ENCODE measurements around the gene UBAP1.
"Not testable (repeated sequence)": the region's sequence is repeated elsewhere in the genome, so short reads cannot be mapped to it uniquely, and the experiment has no call there.

The UBAP1 gene

GRCh38 chr9:34259315-34259714 is 80.5 kb downstream of the UBAP1 start:
- DNase-seq (ENCODE audit: low read depth in 1 of 2, low spot score in 1 of 2): no peak

GRCh38 chr9:34262971-34263370 is 84.1 kb downstream of the UBAP1 start:
- no peak for DNase-seq (ENCODE audit: low read depth in 1 of 2, low spot score in 1 of 2)

DNA sequence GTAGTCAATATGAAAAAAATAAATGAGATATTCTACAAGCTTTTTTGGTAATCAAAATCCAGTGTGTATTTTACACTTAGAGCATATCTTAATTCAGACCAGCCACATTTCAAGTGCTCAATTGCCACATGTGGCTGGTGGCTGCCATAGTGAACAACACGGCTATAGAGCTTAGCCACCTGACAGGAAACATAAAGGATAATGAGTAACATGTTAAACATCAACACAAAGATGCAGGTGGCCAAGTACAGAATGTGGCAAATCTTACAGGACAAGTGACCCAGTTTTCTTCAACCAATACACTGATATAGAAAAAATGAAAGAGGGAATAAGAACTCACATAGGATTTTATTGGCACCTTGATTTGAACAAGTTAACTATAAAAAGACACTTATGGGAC is 88.8 kb downstream of the UBAP1 start:
- no peak for DNase-seq (ENCODE audit: low read depth in 1 of 2, low spot score in 1 of 2)

GRCh38 chr9:34271265-34272006 is 92.6 kb downstream of the UBAP1 start:
- DNase-seq (ENCODE audit: low read depth in 1 of 2, low spot score in 1 of 2): no peak

DNA sequence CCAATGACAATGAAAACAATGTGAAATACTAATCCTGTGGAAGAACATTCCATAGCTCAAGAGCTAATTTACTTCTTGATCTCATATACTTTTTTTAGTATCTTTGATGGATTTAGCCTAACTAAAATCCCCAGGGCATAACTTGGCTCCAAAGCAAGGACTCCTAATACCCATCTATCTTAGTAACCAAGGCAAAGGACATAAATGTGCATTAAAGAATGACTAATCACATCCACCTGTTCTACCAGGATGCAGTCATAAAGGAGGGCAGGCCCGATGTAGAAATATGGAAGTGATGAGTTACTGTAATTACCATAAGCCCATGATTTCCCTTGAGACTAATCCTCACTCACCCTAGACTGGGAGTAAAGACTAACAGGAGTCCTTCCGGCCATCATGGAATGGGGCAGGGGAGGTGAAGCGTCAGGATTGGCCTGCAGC is 93.3 kb downstream of the UBAP1 start:
- DNase-seq (ENCODE audit: low read depth in 1 of 2, low spot score in 1 of 2): no peak

GRCh38 chr9:34273588-34273987 is 94.7 kb downstream of the UBAP1 start:
- not testable (repeated sequence) for DNase-seq (ENCODE audit: low read depth in 1 of 2, low spot score in 1 of 2)

DNA sequence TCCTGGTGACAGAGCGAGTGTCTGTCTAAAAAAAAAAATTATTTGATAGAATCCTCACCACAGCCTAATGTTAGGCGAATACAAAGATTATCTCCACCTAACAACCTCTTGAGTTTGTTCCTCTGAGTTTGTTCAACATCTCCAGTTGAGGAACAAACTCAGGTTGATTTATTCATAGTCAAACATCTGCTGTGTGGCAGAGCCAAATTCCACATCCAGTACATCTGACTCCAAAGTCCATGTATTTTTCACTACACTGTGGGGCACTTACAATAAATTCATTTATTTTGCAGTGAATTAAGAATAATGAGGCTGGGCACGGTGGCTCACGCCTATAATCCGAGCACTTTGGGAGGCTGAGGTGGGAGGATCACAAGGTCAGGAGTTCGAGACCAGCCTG is 97.0 kb downstream of the UBAP1 start:
- DNase-seq (ENCODE audit: low read depth in 1 of 2, low spot score in 1 of 2): no peak

DNA sequence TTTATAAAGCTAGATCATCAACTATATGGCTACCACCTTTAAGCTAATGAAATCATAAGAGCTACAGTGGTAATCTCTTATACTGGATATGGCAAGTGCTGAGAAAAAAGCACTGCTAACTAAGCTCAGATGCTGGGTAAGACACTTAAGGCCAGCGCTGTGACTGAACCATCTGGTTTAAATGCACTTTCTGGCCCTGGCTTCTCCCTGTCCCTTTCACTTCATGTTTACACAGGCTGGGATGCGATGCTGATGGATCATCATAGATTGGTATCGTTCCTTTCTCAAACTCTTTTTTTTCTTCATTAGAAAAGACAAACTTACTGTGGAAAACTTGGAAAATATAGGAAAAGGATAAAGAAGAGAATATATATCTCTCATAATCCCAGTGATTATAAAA is 97.9 kb downstream of the UBAP1 start:
- no peak for DNase-seq (ENCODE audit: low read depth in 1 of 2, low spot score in 1 of 2)

DNA sequence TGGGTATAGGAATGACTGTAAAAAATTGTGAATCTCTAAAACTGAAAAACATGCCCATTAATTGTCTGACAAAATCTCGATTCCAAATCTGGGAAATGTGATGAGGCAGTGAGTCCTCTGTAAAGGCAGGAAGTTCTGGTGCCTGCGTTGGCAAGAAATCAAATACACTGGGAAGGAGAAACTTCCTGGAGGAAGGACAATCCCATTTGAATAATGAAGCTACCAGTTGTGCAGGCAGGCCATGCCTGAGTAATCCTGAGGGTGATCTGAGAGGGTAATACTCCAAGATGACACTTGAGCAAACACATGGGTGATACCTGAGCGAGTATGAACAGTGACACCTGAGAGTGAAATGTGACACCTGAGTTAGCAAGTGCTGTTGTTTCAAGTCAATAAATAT is 100.6 kb downstream of the UBAP1 start:
- DNase-seq (ENCODE audit: low read depth in 1 of 2, low spot score in 1 of 2): no peak

GRCh38 chr9:34282096-34282495 is 103.3 kb downstream of the UBAP1 start:
- no peak for DNase-seq (ENCODE audit: low read depth in 1 of 2, low spot score in 1 of 2)

GRCh38 chr9:34289159-34289558 is 110.3 kb downstream of the UBAP1 start:
- DNase-seq (ENCODE audit: low read depth in 1 of 2, low spot score in 1 of 2): no peak

DNA sequence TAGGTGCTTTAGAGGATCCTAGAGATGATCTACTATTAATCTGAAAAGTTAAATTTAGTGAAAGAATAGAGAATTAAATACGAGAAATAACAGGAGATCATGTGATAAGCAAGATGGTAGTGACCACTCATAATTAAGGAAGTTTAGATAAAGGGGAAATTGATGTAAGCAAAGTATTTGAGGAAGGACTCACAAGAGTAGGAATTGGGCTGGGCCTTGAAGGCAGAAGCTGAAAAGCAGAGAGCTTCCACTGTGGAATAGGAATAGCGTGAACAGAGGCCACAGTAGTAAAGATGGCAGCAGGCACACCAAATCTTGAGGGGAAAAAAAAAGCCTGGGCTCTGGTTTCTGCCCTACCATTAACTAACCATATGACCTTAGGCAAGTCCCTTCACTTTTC is 112.2 kb downstream of the UBAP1 start:
- no peak for DNase-seq (ENCODE audit: low read depth in 1 of 2, low spot score in 1 of 2)

DNA sequence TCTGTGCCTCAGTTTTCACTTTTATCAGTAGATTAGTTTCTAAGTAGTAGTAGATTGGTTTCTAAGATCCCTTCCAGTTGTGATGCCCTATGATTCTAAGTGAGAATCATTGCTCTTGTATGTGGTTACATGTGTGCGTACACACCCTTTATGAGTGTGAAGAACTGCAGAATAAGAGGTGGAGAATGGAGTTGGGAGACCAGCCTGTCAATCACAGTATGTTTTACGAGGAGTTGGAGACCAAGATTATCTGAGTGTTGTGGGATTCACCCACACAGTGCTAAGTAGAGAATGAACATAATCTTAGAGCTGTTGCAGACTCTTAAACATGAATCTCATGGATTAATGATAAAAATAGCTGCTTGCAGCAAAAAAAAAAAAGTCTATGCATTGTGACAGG is 112.6 kb downstream of the UBAP1 start:
- no peak for DNase-seq (ENCODE audit: low read depth in 1 of 2, low spot score in 1 of 2)

- DNase-seq (ENCODE audit: low read depth in 1 of 2, low spot score in 1 of 2): no peak
Observed at GRCh38 chr9:34292552-34292951, 113.7 kb downstream of the UBAP1 start.

GRCh38 chr9:34301064-34301463 is 122.2 kb downstream of the UBAP1 start:
- DNase-seq (ENCODE audit: low read depth in 1 of 2, low spot score in 1 of 2): not testable (repeated sequence)
